ENCODE measurements around the gene DPYSL5.

DPYSL5 gene

DNA sequence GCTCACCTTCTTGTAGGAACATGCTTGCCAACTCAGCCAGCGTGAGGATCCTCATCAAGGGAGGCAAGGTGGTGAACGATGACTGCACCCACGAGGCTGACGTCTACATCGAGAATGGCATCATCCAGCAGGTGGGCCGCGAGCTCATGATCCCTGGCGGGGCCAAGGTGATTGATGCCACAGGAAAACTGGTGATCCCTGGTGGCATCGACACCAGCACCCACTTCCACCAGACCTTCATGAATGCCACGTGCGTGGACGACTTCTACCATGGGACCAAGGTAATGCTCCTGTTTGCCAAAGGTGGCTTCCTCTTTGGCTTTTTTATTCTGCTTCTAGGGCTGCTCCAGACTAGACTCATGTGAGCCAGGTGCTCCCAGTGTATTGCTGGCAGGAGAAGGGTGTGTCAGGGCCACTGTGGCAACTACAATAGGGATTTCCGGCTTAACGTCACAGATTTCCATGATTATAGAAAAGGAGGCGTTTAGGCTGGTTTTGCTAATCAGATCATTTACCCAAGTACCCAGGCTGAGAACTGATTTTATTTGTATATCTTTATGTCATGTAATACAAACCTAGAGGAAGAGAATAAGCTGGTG, 50.6 kb downstream of the DPYSL5 start:
- no peak for FAIRE-seq
- TF ChIP-seq TAF1 (IDR thresholded peaks at IDR 0.05; ENCODE audit: borderline replicate concordance, low read depth, low read length) (no peak), POLR2AphosphoS5 (IDR thresholded peaks at IDR 0.05; ENCODE audit: low read depth, low read length) (no peak), POLR2A (IDR thresholded peaks at IDR 0.05; ENCODE audit: low read depth, low read length) (no peak)
- DNase-seq (ENCODE audit: insufficient read length): no peak

DNA sequence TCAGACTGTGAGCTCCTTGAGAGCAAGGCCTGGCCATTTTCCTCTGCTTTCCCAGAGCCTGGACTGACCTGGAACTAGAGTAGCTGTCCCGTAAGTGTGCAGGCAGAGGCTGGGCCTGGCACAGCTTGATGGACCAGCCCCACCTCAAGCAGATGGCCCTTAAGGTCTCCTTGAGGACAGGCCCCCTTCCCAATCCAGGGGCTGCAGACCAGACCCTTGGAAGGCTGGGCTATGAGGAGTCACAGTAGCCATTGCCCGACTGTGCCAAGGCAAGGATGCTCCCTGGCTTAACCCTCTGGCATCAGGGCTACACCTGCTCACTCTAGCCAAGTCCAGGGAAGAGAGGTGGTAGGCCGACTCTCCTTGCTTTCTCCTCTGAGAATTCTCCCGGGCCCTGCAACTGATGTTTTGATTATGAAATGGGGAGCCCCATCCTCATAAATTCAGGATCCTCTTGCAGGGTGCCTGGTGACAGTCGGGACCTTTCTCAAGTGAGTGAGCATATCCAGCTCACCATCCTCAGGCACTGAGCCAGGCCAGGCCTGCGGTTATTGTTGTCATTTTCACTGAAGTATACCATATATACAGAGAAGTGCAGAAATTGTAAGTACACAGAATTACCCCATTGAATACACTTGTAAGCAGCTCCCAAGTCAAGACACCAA, 51.7 kb downstream of the DPYSL5 start:
- DNase-seq (ENCODE audit: insufficient read length) (no peak), FAIRE-seq (no peak)
- TF ChIP-seq POLR2AphosphoS5 (IDR thresholded peaks at IDR 0.05; ENCODE audit: low read depth, low read length) (no peak), POLR2A (IDR thresholded peaks at IDR 0.05; ENCODE audit: low read depth, low read length) (no peak), TAF1 (IDR thresholded peaks at IDR 0.05; ENCODE audit: borderline replicate concordance, low read depth, low read length) (no peak)

DNA sequence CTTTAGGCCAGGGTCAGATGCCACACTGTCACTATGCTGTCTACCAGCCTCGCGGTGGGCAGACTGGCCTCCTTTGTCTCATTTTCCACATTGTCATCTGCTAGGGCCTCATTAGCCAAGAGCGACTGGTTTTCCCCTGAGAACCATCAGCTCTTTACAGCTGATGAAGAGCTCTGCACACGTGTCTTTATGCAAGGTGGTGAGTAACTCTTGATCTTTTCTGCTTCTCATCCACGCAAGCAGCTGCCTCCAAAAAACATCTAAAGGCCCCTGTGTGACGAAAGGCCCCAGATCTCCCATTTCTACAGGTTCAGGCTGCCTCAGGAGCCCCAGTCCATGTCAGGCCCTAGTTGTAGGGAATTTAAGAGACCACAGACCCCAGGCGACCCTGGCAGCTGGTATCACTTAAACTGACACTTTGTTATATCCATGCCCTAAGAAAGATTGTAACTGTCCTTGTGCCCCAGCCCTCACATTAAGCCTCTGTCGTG, 52.9 kb downstream of the DPYSL5 start:
- no peak for DNase-seq (ENCODE audit: insufficient read length)
- no peak for FAIRE-seq
- no peak for TF ChIP-seq TAF1 (IDR thresholded peaks at IDR 0.05; ENCODE audit: borderline replicate concordance, low read depth, low read length)
- TF ChIP-seq POLR2AphosphoS5 (IDR thresholded peaks at IDR 0.05; ENCODE audit: low read depth, low read length): no peak
- no peak for TF ChIP-seq POLR2A (IDR thresholded peaks at IDR 0.05; ENCODE audit: low read depth, low read length)

- DNase-seq (ENCODE audit: insufficient read length): no peak
- no peak for FAIRE-seq
- TF ChIP-seq POLR2A (IDR thresholded peaks at IDR 0.05; ENCODE audit: low read depth, low read length) (no peak), POLR2AphosphoS5 (IDR thresholded peaks at IDR 0.05; ENCODE audit: low read depth, low read length) (no peak), TAF1 (IDR thresholded peaks at IDR 0.05; ENCODE audit: borderline replicate concordance, low read depth, low read length) (no peak)
These were observed 53.6 kb downstream of the DPYSL5 start for GRCh38 chr2:26901326-26902183.

- FAIRE-seq: no peak
- no peak for DNase-seq (ENCODE audit: insufficient read length)
- TF ChIP-seq POLR2AphosphoS5 (IDR thresholded peaks at IDR 0.05; ENCODE audit: low read depth, low read length) (no peak), TAF1 (IDR thresholded peaks at IDR 0.05; ENCODE audit: borderline replicate concordance, low read depth, low read length) (no peak), POLR2A (IDR thresholded peaks at IDR 0.05; ENCODE audit: low read depth, low read length) (no peak)
These were observed 55.7 kb downstream of the DPYSL5 start for GRCh38 chr2:26903676-26904075.

DNA sequence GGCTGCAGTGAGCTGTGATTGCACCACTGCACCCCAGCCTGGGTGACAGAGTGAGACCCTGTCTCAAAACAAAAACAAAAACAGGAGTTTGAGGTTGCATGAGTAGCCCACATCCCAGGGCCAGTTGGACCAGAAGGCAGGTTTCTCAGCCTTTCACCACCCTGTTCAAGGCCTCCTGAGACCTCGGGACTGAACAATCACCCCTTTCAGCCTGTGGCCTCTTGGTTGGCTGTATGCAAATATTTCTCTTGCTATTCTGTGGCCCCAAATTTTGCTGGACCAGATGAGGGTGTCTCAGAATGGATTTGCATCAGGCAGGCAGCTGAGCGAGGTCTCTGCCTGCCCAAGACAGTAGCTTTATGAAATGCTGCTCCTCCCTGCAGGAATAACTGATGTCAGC, 56.9 kb downstream of the DPYSL5 start:
- FAIRE-seq: no peak
- TF ChIP-seq POLR2A (IDR thresholded peaks at IDR 0.05; ENCODE audit: low read depth, low read length) (no peak), TAF1 (IDR thresholded peaks at IDR 0.05; ENCODE audit: borderline replicate concordance, low read depth, low read length) (no peak), POLR2AphosphoS5 (IDR thresholded peaks at IDR 0.05; ENCODE audit: low read depth, low read length) (no peak)
- DNase-seq (ENCODE audit: insufficient read length): no peak

DNA sequence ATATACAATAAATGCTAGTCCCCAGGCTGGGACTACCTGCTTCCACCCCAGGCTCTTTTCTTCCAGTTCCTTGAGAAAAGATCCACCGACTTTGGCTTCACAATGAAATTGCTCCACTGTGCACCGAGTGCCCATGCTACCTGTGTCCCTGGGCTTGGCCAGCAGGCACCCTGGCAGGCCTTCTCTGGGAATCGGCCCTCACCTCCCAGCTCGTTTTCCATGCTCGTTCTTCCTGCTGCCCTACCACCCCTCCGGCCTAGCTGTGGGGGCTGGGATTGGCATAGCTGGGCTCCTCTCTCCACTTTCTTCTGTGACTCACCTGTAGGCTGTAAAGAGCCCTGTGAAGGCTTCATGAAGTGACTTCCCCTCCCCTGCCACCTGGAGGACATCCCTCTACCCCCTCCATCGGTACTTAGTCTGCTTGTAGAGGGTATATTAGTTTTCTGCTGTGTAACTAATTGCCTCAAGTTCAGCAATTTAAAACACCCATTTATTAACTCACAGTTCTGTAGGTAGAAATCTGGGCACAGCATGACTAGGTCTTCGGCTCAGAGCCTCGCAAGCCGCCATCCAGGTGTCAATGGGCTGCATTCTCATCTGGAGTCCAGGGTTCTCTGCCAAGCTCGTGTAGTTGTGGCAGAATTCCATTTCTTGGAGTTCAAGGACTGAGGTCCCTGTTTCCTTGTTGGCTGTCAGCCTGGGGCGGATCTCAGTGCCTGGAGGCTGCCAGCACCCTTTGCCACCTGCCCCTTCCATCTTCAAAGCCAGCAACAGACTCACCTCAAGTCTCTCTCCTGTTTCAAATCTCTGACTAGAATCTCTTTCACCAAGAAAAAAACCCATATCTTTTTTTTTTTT, 57.6 kb downstream of the DPYSL5 start:
- DNase-seq (ENCODE audit: insufficient read length) (no peak), FAIRE-seq (no peak)

GRCh38 chr2:26907416-26907815, 59.5 kb downstream of the DPYSL5 start:
- TF ChIP-seq POLR2AphosphoS5 (IDR thresholded peaks at IDR 0.05; ENCODE audit: low read depth, low read length) (no peak), TAF1 (IDR thresholded peaks at IDR 0.05; ENCODE audit: borderline replicate concordance, low read depth, low read length) (no peak), POLR2A (IDR thresholded peaks at IDR 0.05; ENCODE audit: low read depth, low read length) (no peak)
- FAIRE-seq: no peak
- no peak for DNase-seq (ENCODE audit: insufficient read length)

More for the DNA sequence above, 57.6 kb downstream of the DPYSL5 start:
- no peak for TF ChIP-seq POLR2AphosphoS5 (IDR thresholded peaks at IDR 0.05; ENCODE audit: low read depth, low read length)
- TF ChIP-seq POLR2A (IDR thresholded peaks at IDR 0.05; ENCODE audit: low read depth, low read length): no peak
- TF ChIP-seq TAF1 (IDR thresholded peaks at IDR 0.05; ENCODE audit: borderline replicate concordance, low read depth, low read length): no peak

DNA sequence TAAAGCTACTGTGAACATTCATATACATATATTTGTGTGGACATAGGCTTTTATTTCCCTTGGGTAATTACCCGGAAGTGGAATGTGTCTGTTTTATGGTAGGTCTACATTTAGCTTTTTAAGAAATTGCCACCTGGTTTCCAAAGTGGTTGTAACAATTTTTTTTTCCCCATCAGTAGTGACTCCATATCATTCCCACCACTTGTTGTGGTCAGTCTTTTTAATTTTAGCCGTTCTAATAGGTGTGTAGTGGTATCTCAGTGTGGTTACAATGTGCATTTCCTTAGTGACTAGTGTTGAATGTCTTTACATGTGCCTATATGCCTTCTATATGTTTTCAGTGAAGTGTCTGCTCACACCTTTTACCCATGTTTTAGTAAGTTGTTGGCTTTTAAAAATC, 62.2 kb downstream of the DPYSL5 start:
- TF ChIP-seq POLR2A (IDR thresholded peaks at IDR 0.05; ENCODE audit: low read depth, low read length) (no peak), TAF1 (IDR thresholded peaks at IDR 0.05; ENCODE audit: borderline replicate concordance, low read depth, low read length) (no peak), POLR2AphosphoS5 (IDR thresholded peaks at IDR 0.05; ENCODE audit: low read depth, low read length) (no peak)
- DNase-seq (ENCODE audit: insufficient read length) (no peak), FAIRE-seq (no peak)

DNA sequence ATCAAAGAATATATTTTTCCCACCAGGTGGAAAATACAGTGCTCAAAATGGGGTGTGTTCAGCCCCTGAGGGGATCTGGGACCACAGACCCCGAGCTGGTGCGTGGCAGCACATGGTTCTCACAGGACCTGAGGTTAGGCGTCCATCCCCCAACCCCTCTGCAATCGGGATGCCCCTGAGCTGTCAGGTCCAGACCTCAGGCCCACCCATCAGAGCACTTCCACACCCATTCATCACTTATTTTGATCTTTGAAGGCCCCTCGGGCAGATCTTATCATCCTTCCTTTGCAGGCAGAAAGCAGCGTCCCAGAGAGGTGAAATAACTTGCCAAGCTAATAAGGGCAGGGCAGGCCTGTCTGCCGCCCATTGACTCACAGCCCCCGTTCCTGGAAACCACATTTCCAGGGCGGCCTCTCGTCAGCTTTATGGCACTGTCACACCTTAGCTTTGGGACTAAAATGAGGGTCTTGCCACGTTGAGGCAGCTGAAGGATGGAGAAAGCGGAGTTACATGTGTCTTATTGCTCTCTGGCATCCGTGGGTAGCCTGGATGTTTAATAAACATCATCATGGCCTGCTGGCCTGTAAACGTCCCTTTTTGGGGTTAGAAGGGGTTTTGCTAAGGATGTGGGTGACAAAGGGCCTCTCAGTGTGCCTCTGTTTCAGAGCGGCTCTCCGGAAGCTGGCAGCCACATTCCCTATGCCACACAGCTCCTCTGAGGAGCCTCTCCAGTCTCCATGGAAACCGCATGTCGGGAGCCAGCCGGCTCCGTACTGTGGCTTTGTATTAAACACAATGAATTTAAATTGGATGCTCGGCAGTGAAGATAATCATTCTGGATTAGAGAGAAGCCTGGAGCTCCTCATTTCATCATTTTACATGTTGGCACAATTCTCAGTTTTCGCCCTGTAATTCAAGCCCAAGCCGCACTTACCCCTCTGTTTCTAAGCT, 64.3 kb downstream of the DPYSL5 start:
- TF ChIP-seq POLR2AphosphoS5 (IDR thresholded peaks at IDR 0.05; ENCODE audit: low read depth, low read length): no peak
- TF ChIP-seq TAF1 (IDR thresholded peaks at IDR 0.05; ENCODE audit: borderline replicate concordance, low read depth, low read length): no peak
- no peak for TF ChIP-seq POLR2A (IDR thresholded peaks at IDR 0.05; ENCODE audit: low read depth, low read length)
- no peak for DNase-seq (ENCODE audit: insufficient read length)
- no peak for FAIRE-seq
